Measurements from ENCODE around the gene ZIC4.

GRCh38 chr3:147419781-147420224 lies 13.5 kb upstream of the ZIC4 start:
- TF ChIP-seq, protein P1, sequence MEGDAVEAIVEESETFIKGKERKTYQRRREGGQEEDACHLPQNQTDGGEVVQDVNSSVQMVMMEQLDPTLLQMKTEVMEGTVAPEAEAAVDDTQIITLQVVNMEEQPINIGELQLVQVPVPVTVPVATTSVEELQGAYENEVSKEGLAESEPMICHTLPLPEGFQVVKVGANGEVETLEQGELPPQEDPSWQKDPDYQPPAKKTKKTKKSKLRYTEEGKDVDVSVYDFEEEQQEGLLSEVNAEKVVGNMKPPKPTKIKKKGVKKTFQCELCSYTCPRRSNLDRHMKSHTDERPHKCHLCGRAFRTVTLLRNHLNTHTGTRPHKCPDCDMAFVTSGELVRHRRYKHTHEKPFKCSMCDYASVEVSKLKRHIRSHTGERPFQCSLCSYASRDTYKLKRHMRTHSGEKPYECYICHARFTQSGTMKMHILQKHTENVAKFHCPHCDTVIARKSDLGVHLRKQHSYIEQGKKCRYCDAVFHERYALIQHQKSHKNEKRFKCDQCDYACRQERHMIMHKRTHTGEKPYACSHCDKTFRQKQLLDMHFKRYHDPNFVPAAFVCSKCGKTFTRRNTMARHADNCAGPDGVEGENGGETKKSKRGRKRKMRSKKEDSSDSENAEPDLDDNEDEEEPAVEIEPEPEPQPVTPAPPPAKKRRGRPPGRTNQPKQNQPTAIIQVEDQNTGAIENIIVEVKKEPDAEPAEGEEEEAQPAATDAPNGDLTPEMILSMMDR (IDR thresholded peaks at IDR 0.05; ENCODE audit: low read depth, low read length), result no peak
- no peak for TF ChIP-seq EZH2phosphoT487 (IDR thresholded peaks at IDR 0.05; ENCODE audit: low read depth)

Data from OCI-LY3 (cell line).